Measurements from ENCODE around the gene FRAT1.
A peak's percentile ranks its signal among the peaks of the same experiment; 100 is the strongest.
"Not testable (repeated sequence)": the region's sequence is repeated elsewhere in the genome, so short reads cannot be mapped to it uniquely, and the experiment has no call there.

The FRAT1 gene

DNA sequence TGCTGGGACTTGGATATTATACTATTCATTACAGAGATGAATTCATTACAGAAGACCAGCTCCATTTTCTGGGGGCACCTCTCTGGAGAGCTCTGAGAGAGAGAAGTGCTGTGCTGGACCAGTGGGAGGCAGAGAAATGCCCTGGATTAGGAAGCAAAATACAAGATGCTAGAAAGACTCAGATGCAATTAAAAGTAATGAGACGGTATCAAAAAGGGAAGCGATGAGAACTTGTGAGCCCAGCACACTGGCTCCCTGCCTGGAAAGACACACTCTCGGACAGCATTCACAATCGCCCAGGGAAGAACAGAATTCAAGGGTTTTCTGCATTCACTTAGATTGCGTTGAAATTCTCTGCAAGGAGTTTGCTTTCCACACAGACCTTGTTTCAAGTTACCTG lies 19.0 kb downstream of the FRAT1 start:
- no peaks in the 10 kb centered on the region for H3K36me3 Mint-ChIP-seq
- no peak for ATAC-seq
- peaks cover 16% of the 10 kb centered on the region for H3K4me1 Mint-ChIP-seq
- no peak overlapping the region for H3K27ac Mint-ChIP-seq
- H3K27me3 Mint-ChIP-seq: no peaks in the 10 kb centered on the region
- no peaks in the 10 kb centered on the region for H3K9me3 Mint-ChIP-seq
- H3K4me3 Mint-ChIP-seq: no peak overlapping the region

DNA sequence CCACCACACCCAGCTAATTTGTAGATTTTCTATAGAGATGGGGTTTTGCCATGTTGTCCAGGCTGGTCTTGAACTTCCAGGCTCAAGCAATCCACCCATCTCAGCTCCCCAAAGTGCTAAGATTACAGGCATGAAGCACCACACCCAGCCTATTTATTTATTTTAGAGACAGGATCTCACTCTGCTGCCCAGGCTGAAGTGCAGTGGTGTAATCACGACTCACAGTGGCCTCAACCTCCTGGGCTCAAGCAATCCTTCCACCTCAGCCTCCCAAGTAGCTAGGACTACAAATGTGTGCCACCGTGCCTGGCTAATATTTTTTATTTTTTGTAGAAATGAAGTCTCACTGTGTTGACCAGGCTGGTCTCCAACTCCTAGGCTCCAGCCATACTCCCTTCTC lies 22.3 kb downstream of the FRAT1 start:
- ATAC-seq: no peak
- no peaks in the 10 kb centered on the region for H3K36me3 Mint-ChIP-seq

DNA sequence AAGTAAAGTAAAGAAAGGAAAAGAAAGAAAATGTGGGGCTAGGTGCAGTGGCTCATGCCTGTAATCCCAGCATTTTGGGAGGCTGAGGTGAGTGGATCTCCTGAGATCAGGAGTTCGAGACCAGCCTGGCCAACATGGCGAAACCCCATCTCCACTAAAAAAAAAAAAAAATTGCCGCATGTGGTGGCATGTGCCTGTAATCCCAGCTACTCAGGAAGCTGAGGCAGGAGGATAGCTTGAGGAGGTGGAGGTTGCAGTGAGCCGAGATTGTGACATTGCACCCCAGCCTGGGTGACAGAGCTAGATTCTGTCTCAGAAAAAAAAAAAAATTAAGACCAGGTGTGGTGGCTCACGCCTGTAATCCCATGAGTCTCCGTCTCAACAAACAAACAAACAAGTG lies 24.6 kb downstream of the FRAT1 start:
- not testable (repeated sequence) for ATAC-seq, H3K4me1 Mint-ChIP-seq, H3K27me3 Mint-ChIP-seq, H3K4me3 Mint-ChIP-seq, H3K36me3 Mint-ChIP-seq, H3K9me3 Mint-ChIP-seq, H3K27ac Mint-ChIP-seq

More for the DNA sequence above, 22.3 kb downstream of the FRAT1 start:
- no peaks in the 10 kb centered on the region for H3K27me3 Mint-ChIP-seq
- H3K4me1 Mint-ChIP-seq: peaks cover 5% of the 10 kb centered on the region
- no peak overlapping the region for H3K4me3 Mint-ChIP-seq
- no peak overlapping the region for H3K27ac Mint-ChIP-seq
- no peaks in the 10 kb centered on the region for H3K9me3 Mint-ChIP-seq

DNA sequence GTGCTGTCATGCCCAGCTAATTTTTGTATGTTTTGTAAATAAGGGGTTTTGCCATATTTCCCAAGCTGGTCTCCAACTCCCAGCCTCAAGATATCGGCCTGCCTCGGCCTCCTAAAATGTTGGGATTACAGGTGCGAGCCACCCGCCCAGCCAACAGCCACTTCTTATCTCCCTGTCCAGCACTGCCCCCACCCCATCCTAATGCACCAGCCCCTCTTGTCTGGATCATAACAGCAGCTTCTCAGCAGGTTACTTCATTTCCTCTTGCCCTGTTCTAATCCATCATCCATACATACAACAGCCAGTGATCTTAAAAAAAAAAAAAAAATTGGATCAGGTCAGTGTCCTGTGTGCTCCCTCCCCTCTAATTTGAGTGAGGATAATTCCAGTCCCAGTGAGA lies 28.2 kb downstream of the FRAT1 start:
- H3K27me3 Mint-ChIP-seq: no peaks in the 10 kb centered on the region
- H3K4me3 Mint-ChIP-seq: no peak overlapping the region
- no peaks in the 10 kb centered on the region for H3K9me3 Mint-ChIP-seq
- no peak for ATAC-seq
- peaks cover 5% of the 10 kb centered on the region for H3K36me3 Mint-ChIP-seq
- H3K4me1 Mint-ChIP-seq: no peaks in the 10 kb centered on the region
- H3K27ac Mint-ChIP-seq: peak overlapping the region; percentile 12

DNA sequence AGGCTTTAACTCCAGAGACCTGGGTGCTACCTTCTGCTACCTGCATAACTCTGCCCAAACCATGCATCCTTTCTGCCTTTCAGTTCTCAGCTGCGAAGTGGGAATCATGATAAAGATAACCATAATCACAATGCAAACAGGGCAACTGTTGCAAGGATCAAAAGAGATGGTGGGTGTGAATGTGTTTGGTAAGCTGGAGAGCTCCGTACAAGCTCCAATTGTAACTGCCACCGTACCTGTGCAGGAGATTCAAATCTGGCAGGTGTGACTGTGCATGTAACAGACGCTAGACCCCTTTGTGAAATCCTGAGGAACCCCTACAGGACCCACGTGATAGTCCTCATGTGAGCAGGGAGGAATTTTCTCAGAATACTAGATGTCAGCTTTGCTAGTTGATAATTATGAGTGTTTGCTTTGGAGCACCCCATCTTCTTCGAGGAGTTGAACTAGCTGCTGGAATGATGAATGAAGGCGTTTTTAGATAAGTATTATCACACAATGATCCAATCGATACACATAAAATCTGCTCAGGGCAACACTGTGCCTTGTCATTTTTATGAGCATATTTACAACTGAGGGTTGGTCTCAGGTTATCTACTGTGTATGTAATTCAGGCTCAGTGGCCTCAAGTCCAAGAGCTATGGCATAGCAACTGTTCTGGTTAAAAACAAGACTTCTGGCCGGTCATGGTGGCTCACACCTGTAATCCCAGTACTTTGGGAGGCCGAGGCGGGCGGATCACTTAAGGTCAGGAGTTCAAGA lies 30.9 kb downstream of the FRAT1 start:
- Mint-ChIP-seq H3K27ac (no peak overlapping the region), H3K9me3 (no peaks in the 10 kb centered on the region), H3K4me1 (no peaks in the 10 kb centered on the region), H3K27me3 (no peaks in the 10 kb centered on the region), H3K36me3 (peaks cover 5% of the 10 kb centered on the region), H3K4me3 (no peak overlapping the region)
- ATAC-seq: no peak

DNA sequence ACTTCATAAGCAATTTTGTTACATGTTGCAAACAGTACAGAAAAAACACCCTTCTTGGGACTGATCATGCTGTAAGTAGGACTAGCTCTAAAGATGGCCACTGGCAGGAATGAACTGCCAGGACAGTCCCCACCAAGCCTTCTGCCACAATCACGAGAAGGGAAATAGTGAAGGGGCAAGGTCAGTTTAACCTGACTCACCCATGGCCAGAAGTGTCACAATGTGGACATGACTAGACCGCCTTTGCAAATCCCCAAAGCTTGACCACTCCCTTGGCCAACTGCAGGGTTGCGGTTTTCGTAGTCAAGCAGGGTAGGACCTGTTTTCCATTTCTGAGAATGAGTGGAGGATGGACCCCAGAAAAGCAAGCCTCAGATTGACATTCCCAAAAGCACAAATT lies 34.9 kb downstream of the FRAT1 start:
- H3K27me3 Mint-ChIP-seq: no peaks in the 10 kb centered on the region
- no peaks in the 10 kb centered on the region for H3K9me3 Mint-ChIP-seq
- peaks cover 33% of the 10 kb centered on the region for H3K36me3 Mint-ChIP-seq
- no peak overlapping the region for H3K4me3 Mint-ChIP-seq
- no peak overlapping the region for H3K27ac Mint-ChIP-seq
- no peaks in the 10 kb centered on the region for H3K4me1 Mint-ChIP-seq
- ATAC-seq: no peak

DNA sequence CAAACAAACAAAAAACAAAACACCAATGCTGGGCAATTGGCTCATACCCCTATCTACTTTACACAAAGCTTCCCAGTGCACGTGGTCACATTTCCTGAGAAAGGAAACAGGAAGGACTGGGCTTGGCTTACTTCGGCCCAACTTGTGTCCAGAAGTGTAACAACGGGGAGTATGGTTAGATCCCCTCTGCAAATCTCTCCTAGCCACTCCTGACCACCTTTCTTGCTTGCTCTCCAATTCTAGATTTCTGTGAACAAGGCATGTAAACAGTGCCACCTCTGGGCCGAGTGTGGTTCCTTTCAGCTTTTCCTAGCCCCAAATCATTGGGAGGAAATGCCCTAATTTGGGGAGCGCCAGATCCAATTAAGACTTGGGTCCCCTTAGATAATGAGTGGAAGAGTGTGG lies 36.5 kb downstream of the FRAT1 start:
- no peak overlapping the region for H3K4me3 Mint-ChIP-seq
- no peaks in the 10 kb centered on the region for H3K27me3 Mint-ChIP-seq
- no peak overlapping the region for H3K27ac Mint-ChIP-seq
- no peaks in the 10 kb centered on the region for H3K4me1 Mint-ChIP-seq
- ATAC-seq: no peak
- peaks cover 46% of the 10 kb centered on the region for H3K36me3 Mint-ChIP-seq
- no peaks in the 10 kb centered on the region for H3K9me3 Mint-ChIP-seq

DNA sequence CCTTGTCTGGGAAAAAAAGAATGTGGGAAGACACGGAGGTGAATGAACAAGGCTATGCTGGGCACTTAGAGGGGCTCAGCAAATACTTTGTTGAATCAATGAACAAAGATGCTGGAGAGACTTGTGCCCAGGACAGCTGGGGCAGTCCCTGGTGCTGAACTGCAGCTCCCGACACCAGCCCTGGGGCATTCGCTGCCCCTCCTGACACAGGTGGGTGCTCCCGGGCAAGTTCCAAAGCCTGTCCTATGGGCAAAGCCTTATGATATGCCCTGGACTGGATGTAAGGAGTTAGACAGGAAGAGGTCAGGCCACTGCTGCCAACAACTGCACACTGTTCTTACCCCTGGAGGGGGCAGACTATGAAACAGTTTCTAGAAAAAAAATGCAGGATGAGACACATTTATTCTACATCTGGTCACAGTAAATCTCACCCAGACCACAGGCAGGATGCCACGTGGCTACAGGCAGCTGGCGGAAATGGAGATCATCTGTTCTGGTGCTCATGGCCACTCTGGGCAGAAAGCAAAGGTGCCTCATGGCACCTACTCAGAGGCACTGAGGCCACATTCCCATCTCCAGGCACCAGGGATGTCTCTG lies 37.3 kb downstream of the FRAT1 start:
- no peak overlapping the region for H3K4me3 Mint-ChIP-seq

DNA sequence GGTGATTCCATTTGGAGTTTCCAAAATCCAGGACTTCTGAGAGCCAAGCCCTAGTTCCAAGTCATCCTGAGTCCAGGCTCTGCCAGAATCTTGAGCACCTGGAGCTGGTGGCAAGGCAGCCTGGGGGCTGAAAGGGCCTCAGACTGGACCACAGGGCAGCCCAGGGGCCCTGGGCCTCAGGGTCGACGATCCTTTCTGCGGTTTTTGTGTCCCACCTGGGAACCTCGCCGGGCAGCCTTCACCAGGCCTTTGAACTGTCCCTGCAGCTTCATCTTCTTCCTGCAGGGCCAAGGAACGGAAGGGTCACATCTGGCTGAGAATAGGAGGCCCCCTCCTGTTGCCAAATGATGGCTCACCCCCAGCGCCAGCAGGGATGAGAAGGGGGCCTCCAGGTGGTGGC lies 37.8 kb downstream of the FRAT1 start:
- Mint-ChIP-seq H3K27ac (no peak overlapping the region), H3K36me3 (peaks cover 54% of the 10 kb centered on the region), H3K4me3 (no peak overlapping the region), H3K4me1 (no peaks in the 10 kb centered on the region), H3K9me3 (no peaks in the 10 kb centered on the region), H3K27me3 (no peaks in the 10 kb centered on the region)
- no peak for ATAC-seq

More for the DNA sequence above, 37.3 kb downstream of the FRAT1 start:
- Mint-ChIP-seq H3K27me3 (no peaks in the 10 kb centered on the region), H3K9me3 (no peaks in the 10 kb centered on the region), H3K4me1 (no peaks in the 10 kb centered on the region), H3K27ac (no peak overlapping the region), H3K36me3 (peaks cover 54% of the 10 kb centered on the region)
- ATAC-seq: no peak

DNA sequence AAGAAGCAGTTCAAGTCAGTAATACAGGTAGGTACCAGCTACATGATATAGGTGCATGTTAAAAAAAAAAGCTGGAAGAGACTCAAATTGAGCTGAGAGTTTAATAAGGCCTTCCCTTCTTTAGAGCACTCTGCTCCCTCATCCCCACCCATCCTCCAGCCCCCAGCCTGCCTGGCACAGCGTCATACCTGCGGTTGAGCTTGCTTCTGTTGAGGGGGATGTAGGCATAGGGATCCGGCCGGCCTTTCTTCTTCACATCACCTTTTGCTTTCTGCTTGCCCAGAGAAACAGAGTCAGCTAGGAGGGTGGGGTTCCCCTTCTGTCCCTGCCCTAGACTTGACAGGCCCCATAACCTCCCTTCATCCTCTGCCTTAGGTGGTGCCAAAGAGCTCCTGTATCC lies 39.3 kb downstream of the FRAT1 start:
- H3K4me3 Mint-ChIP-seq: no peak overlapping the region
- no peak for ATAC-seq
- no peaks in the 10 kb centered on the region for H3K4me1 Mint-ChIP-seq
- H3K27me3 Mint-ChIP-seq: no peaks in the 10 kb centered on the region
- H3K36me3 Mint-ChIP-seq: peaks cover 61% of the 10 kb centered on the region
- no peak overlapping the region for H3K27ac Mint-ChIP-seq
- no peaks in the 10 kb centered on the region for H3K9me3 Mint-ChIP-seq

DNA sequence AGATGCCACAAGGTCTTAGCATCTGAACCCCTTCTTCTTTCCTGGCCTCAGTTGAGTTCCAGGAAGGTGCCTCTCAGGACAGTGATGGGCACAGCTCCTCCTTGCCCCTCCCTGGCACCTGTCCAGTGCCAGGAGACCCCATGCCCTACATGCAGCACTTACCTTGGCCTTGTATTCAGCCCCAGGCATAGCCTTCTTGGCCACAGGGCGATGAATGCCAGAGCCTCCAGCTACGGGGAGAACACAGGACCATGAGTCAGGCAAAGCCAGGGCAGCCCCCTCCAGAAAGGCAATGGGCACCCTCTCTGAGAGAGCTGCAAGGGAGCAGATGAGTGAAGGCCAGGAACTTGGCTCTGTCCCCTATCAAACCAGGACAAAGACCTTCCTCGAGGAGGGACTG lies 39.7 kb downstream of the FRAT1 start:
- H3K4me1 Mint-ChIP-seq: no peaks in the 10 kb centered on the region
- no peak for ATAC-seq
- H3K9me3 Mint-ChIP-seq: no peaks in the 10 kb centered on the region
- no peaks in the 10 kb centered on the region for H3K27me3 Mint-ChIP-seq
- H3K27ac Mint-ChIP-seq: no peak overlapping the region
- peaks cover 65% of the 10 kb centered on the region for H3K36me3 Mint-ChIP-seq
- H3K4me3 Mint-ChIP-seq: no peak overlapping the region

DNA sequence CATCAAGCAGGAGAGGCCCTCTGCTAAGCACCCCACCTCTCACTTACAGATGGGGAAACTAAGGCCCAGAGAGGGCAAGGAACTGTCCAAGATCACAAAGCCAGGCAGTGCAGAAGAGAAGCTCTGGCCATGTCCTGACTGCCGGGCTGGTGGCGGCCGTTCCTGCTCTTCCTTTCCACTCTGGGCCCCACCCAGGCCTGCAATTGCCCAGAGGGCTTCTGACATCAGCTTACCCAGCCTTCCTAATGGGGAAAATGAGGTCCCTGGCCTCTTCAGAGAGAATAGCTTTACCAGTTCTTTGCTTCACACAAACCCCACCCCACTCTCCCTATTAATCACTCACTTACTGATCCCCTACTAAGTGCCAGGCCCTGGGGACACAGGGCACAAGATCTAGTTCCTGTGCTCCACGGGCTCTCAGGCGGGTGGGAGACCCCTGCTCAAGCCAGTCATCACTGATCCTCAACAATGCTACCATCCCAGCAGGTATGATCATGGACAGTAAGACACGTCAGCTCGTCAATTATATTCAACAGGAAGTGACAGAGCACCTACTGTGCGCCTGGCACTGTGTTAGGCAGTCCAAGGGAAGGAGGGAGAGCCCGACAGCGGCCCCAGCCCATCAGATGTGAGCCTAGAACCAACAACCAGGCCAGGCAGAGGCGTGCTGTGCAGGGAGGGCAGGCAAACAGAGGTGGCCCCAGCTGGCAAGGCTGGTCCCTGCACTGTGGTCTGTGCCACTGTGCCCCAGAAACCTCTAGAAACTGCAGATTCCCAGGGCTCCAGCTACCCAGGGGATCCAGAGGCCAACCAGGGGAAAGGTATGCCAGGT lies 41.9 kb downstream of the FRAT1 start:
- H3K4me1 Mint-ChIP-seq: peaks cover 16% of the 10 kb centered on the region
- no peak for ATAC-seq
- H3K9me3 Mint-ChIP-seq: no peaks in the 10 kb centered on the region
- H3K36me3 Mint-ChIP-seq: peaks cover 80% of the 10 kb centered on the region
- no peaks in the 10 kb centered on the region for H3K27me3 Mint-ChIP-seq
- no peak overlapping the region for H3K27ac Mint-ChIP-seq
- H3K4me3 Mint-ChIP-seq: no peak overlapping the region

DNA sequence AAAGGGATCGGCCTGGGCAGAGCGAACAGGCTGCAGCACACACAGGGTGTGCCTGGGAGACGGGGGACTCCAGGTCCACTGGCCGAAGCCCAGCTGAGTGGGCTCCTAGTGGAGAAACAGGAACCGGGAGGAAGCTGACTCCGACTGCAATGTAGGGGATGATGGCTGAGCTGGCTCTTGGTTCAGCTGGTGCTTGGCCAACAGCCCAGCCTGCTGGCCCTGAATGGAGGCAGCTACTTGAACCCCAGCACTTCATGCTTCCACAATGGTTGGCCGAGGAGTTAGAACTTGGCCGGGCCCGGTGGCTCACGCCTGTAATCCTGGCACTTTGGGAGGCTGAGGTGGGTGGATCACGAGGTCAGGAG lies 42.4 kb downstream of the FRAT1 start:
- ATAC-seq: no peak
- Mint-ChIP-seq H3K9me3 (no peaks in the 10 kb centered on the region), H3K4me1 (peaks cover 22% of the 10 kb centered on the region), H3K27me3 (no peaks in the 10 kb centered on the region), H3K27ac (no peak overlapping the region), H3K36me3 (peaks cover 80% of the 10 kb centered on the region), H3K4me3 (no peak overlapping the region)

DNA sequence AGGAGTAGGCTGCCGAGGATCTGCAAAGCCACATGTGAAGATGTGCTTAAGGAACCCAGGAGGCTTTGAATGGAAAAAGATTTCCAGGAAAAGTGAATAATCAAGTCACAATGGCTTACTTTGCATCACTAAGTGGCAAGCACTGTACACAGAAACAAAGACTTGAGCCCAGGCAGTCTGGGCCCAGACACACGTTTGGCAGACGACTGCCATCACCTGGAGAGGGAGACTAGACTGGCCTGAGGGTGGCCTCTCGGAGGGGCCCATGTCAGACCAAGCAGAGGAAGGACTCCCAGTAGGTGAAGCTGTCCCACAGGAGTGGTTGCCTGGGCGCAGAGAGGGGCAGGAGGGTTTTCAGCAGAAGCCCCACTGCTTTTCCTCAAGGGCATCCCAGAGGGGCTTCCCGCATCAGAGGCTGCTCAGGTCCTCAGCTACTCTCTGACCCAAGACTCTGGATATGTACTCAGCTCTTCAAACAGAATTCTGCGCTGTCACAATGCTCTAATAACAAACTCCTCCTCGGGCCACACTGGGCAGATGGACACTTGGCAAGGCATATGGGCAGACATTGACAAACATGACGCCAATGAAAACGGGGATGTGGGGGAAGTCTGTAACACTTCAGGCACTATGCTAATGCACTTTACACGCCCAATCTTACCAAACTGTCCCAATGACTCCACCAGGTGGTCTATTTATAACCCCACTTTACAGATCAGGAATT lies 43.4 kb downstream of the FRAT1 start:
- Mint-ChIP-seq H3K36me3 (peaks cover 83% of the 10 kb centered on the region), H3K4me1 (peaks cover 32% of the 10 kb centered on the region), H3K27me3 (no peaks in the 10 kb centered on the region), H3K4me3 (no peak overlapping the region), H3K9me3 (no peaks in the 10 kb centered on the region), H3K27ac (no peak overlapping the region)
- no peak for ATAC-seq

DNA sequence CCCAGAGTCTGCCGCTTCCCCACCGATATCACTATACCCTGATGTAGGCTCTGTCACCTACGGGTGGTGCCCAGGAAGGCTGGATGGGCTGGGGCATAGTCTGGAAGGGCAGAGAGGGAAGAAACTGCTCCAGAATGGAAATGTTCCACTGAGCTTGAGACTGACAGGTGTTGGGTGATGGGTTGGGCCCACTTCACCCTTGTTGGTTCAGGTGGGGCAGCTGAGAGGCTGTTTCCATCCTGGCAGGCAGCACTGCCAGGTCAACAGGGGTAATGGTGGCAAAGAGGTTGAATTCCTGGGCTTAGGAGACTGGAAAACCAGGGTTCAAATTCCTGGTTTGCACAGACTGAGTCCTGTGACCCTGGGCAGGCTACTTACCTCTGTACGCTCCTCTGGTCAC lies 44.0 kb downstream of the FRAT1 start:
- H3K9me3 Mint-ChIP-seq: no peaks in the 10 kb centered on the region
- H3K36me3 Mint-ChIP-seq: peaks cover 84% of the 10 kb centered on the region
- no peak overlapping the region for H3K27ac Mint-ChIP-seq

More for the DNA sequence above, 44.0 kb downstream of the FRAT1 start:
- Mint-ChIP-seq H3K27me3 (no peaks in the 10 kb centered on the region), H3K4me3 (no peak overlapping the region), H3K4me1 (peaks cover 33% of the 10 kb centered on the region)
- no peak for ATAC-seq

All from stimulated activated memory B cell treated with anti-CD40 and anti-IgM and Interleukin-4, amounts not matched to agents 10 μg/mL and 1 μg/mL and 100 μg/mL, for 72 hours (primary cell).